Osteoblast (primary cell): Measurements from ENCODE around the gene CEACAM21. TPM values are rescaled to one million over a fixed set of nuclear protein-coding genes. Genes with fewer than 3 reads are reported as not detected.

Source experiments
- DNase-seq: peaks from one replicate; pipeline ENCODE4 v3.0.0; 2011; ENCODE audit warnings: low spot score, mixed read lengths; ENCODE audit not compliant: insufficient read length; ENCODE audit errors: missing footprints
- H2AFZ ChIP-seq: 2 replicates; pipeline ENCODE4 v1.6.0; 2011; ENCODE audit warnings: mild to moderate bottlenecking, low read length
- H3K27ac ChIP-seq: 2 replicates; pipeline ENCODE4 v1.5.1; 2011; ENCODE audit warnings: mild to moderate bottlenecking, low read depth, low read length, moderate library complexity
- H3K27me3 ChIP-seq: 2 replicates; pipeline ENCODE4 v1.6.0; 2012; ENCODE audit warnings: mild to moderate bottlenecking, control low read depth, inconsistent platforms, low read length, moderate library complexity; ENCODE audit not compliant: insufficient read depth
- H3K36me3 ChIP-seq: 2 replicates; pipeline ENCODE4 v1.5.1; 2011; ENCODE audit warnings: mild to moderate bottlenecking, low read length, control low read depth, moderate library complexity; ENCODE audit not compliant: insufficient read depth
- H3K4me1 ChIP-seq: 2 replicates; pipeline ENCODE4 v1.5.1; 2011; ENCODE audit warnings: mild to moderate bottlenecking, low read length, control low read depth, moderate library complexity; ENCODE audit not compliant: insufficient read depth
- H3K4me2 ChIP-seq: 2 replicates; pipeline ENCODE4 v1.6.0; 2011; ENCODE audit warnings: mild to moderate bottlenecking, low read length; ENCODE audit not compliant: insufficient read depth
- H3K4me3 ChIP-seq: fragments of 200-600 bp; sonication (generic); 3 replicates; pipeline ENCODE4 v1.5.1; 2012; ENCODE audit warnings: mild to moderate bottlenecking, low read length, inconsistent platforms; ENCODE audit not compliant: insufficient read depth
- H3K79me2 ChIP-seq: 2 replicates; pipeline ENCODE4 v1.6.0; 2012; ENCODE audit warnings: mild to moderate bottlenecking, low read length, control low read depth, inconsistent platforms; ENCODE audit not compliant: insufficient read depth
- H3K9me3 ChIP-seq: 2 replicates; pipeline ENCODE4 v1.5.1; 2011; ENCODE audit warnings: low read depth, low read length, control low read depth
- H4K20me1 ChIP-seq: 2 replicates; pipeline ENCODE4 v1.6.0; 2012; ENCODE audit warnings: mild to moderate bottlenecking, low read length, control low read depth; ENCODE audit not compliant: insufficient read depth
- CTCF ChIP-seq: IDR thresholded peaks from 2 replicates; pipeline ENCODE4 v1.5.1; 2011; ENCODE audit warnings: mild to moderate bottlenecking, low read depth, low read length, moderate library complexity; ENCODE audit errors: extremely low read depth
- total RNA-seq: library from RNA; depleted of rRNA; stranded (reverse); fragments of >200 nt; gene quantifications from 2 replicates; pipeline ENCODE4 v1.2.3, GENCODE V29; 2012

CEACAM21 gene
- total RNA-seq, 1 donor: not detected

DNA sequence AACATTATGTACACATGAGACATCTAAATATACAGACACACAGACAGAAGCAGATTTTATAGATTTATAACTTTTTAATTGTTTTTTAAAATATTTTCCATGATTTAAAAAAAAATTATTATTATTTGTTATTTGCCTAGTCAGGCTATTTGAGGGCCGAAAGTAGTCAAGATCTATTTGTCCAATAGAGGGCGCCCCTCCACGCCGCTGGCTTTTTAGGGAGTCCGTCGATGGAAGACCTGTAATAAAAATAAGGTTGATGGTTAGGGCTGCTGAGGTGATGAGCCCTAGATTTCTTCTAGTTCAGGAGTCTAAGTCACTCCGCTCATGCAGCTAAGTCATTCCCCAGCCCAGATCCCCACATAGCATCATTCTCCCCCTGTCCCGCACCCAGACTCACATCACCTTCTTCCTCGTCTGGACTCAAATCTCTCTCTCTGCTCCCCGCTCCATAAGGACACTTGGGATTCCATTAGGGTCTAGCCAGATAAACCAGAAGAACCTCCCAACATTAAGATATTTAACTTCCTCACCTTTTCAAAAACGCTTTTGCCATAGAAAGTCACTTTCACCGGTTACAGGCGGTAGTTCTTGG lies 33.9 kb upstream of the CEACAM21 start:
- no peak overlapping the region for H3K27ac ChIP-seq
- H2AFZ ChIP-seq: no peak overlapping the region
- H3K79me2 ChIP-seq: no peaks in the 10 kb centered on the region
- H3K9me3 ChIP-seq: no peaks in the 10 kb centered on the region
- H3K36me3 ChIP-seq: no peaks in the 10 kb centered on the region
- H3K4me2 ChIP-seq: no peak overlapping the region
- peaks cover 8% of the 10 kb centered on the region for H3K27me3 ChIP-seq
- H4K20me1 ChIP-seq: no peaks in the 10 kb centered on the region
- no peak overlapping the region for H3K4me3 ChIP-seq
- H3K4me1 ChIP-seq: no peaks in the 10 kb centered on the region
- peak; percentile 58 for TF ChIP-seq CTCF
- no peak for DNase-seq

GRCh38 chr19:41542622-41543021 lies 33.3 kb upstream of the CEACAM21 start:
- TF ChIP-seq CTCF: no peak
- Histone ChIP-seq H2AFZ (no peak overlapping the region), H3K36me3 (no peaks in the 10 kb centered on the region), H3K27me3 (peaks cover 10% of the 10 kb centered on the region), H3K79me2 (no peaks in the 10 kb centered on the region), H3K4me2 (no peak overlapping the region), H3K4me1 (no peaks in the 10 kb centered on the region), H3K9me3 (no peaks in the 10 kb centered on the region), H4K20me1 (no peaks in the 10 kb centered on the region), H3K4me3 (no peak overlapping the region), H3K27ac (no peak overlapping the region)
- no peak for DNase-seq

DNA sequence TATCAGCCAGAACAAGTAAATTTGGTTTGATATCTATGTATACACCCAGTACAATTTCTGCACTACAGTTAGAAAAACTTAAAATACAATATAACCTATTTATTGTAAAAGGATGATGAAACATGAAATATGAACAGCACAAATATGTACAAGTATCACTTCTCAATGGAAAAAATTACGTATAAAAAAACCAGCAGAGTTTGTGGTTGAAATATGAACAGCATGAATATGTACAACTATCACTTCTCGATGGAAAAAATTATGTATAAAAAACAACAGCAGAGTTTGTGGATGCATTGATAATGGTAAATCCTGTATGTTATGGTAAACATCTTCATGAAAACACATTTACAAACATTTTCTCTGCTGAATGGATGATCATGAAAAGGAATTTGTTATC lies 32.4 kb upstream of the CEACAM21 start:
- no peaks in the 10 kb centered on the region for H3K4me1 ChIP-seq
- no peak overlapping the region for H3K27ac ChIP-seq
- H3K79me2 ChIP-seq: no peaks in the 10 kb centered on the region
- no peak overlapping the region for H3K4me3 ChIP-seq
- no peaks in the 10 kb centered on the region for H3K36me3 ChIP-seq
- H3K27me3 ChIP-seq: peaks cover 13% of the 10 kb centered on the region
- no peak for DNase-seq
- H3K4me2 ChIP-seq: no peak overlapping the region
- H2AFZ ChIP-seq: no peak overlapping the region
- TF ChIP-seq CTCF: no peak
- H4K20me1 ChIP-seq: no peaks in the 10 kb centered on the region
- no peaks in the 10 kb centered on the region for H3K9me3 ChIP-seq

- Histone ChIP-seq H2AFZ (no peak overlapping the region), H3K27ac (no peak overlapping the region), H3K36me3 (no peaks in the 10 kb centered on the region), H3K79me2 (no peaks in the 10 kb centered on the region), H3K9me3 (no peaks in the 10 kb centered on the region), H3K4me1 (no peaks in the 10 kb centered on the region), H3K27me3 (peaks cover 13% of the 10 kb centered on the region), H4K20me1 (no peaks in the 10 kb centered on the region), H3K4me2 (no peak overlapping the region), H3K4me3 (no peak overlapping the region)
- no peak for DNase-seq
- TF ChIP-seq CTCF: no peak
Observed at GRCh38 chr19:41545547-41545946, 30.4 kb upstream of the CEACAM21 start.
